Hematopoietic multipotent progenitor cell treated with erythropoietin and hydrocortisone succinate and interleukin-3 and kit ligand, for 6 days (in vitro differentiated cells): Measurements from ENCODE around the gene EDEM1.
A peak's percentile ranks its signal among the peaks of the same experiment; 100 is the strongest.
"Not testable (repeated sequence)": the region's sequence is repeated elsewhere in the genome, so short reads cannot be mapped to it uniquely, and the experiment has no call there.

Experiments
- DNase-seq: peaks from one replicate; pipeline ENCODE4 v3.0.0-alpha.2; 2015

Gene EDEM1

GRCh38 chr3:5187156-5187919 is at the start of gene EDEM1:
EDEM1 (plus strand) TSS chr3:5187707; CDS start chr3:5187806, 99 bp downstream.
- peak; percentile 96 for DNase-seq

- no peak for DNase-seq
Observed at GRCh38 chr3:5138214-5138981, 49.1 kb upstream of the EDEM1 start.

- no peak for DNase-seq
Observed at GRCh38 chr3:5140230-5140621, 47.3 kb upstream of the EDEM1 start.

- no peak for DNase-seq
Observed at GRCh38 chr3:5140839-5141238, 46.7 kb upstream of the EDEM1 start.

GRCh38 chr3:5141760-5142159 is 45.7 kb upstream of the EDEM1 start:
- DNase-seq: no peak

GRCh38 chr3:5143464-5143863 is 44.0 kb upstream of the EDEM1 start:
- no peak for DNase-seq

GRCh38 chr3:5144316-5144994 is 43.1 kb upstream of the EDEM1 start:
- no peak for DNase-seq

- no peak for DNase-seq
Observed at GRCh38 chr3:5145120-5145519, 42.4 kb upstream of the EDEM1 start.

- not testable (repeated sequence) for DNase-seq
Observed at GRCh38 chr3:5147152-5147551, 40.4 kb upstream of the EDEM1 start.

GRCh38 chr3:5149306-5149880 is 38.1 kb upstream of the EDEM1 start:
- DNase-seq: no peak

- no peak for DNase-seq
Observed at GRCh38 chr3:5151586-5151985, 35.9 kb upstream of the EDEM1 start.

GRCh38 chr3:5153074-5153473 is 34.4 kb upstream of the EDEM1 start:
- peak; percentile 20 for DNase-seq

GRCh38 chr3:5155241-5155640 is 32.3 kb upstream of the EDEM1 start:
- no peak for DNase-seq

- DNase-seq: no peak
Observed at GRCh38 chr3:5160321-5160720, 27.2 kb upstream of the EDEM1 start.

GRCh38 chr3:5160940-5161858 is 26.3 kb upstream of the EDEM1 start:
- DNase-seq: no peak

- DNase-seq: no peak
Observed at GRCh38 chr3:5162102-5162501, 25.4 kb upstream of the EDEM1 start.

GRCh38 chr3:5165698-5166097 is 21.8 kb upstream of the EDEM1 start:
- no peak for DNase-seq

GRCh38 chr3:5166846-5167245 is 20.7 kb upstream of the EDEM1 start:
- DNase-seq: no peak

GRCh38 chr3:5168110-5168509 is 19.4 kb upstream of the EDEM1 start:
- no peak for DNase-seq

GRCh38 chr3:5169807-5170206 is 17.7 kb upstream of the EDEM1 start:
- DNase-seq: no peak

GRCh38 chr3:5170975-5171374 is 16.5 kb upstream of the EDEM1 start:
- no peak for DNase-seq

- DNase-seq: no peak
Observed at GRCh38 chr3:5172018-5172417, 15.5 kb upstream of the EDEM1 start.
